Colonic mucosa (tissue), 4 donors: Measurements from ENCODE around the gene PADI1. TPM values are rescaled to one million over a fixed set of nuclear protein-coding genes. Genes with fewer than 3 reads are reported as not detected.

ENCODE experiments used
- DNase-seq: peaks from one replicate; pipeline ENCODE4 v3.0.0-alpha.2; 2020
- H3K27ac ChIP-seq: fragments of 200-600 bp; one replicate; pipeline ENCODE4 v1.8.0; 2021
- H3K27me3 ChIP-seq: fragments of 200-600 bp; one replicate; pipeline ENCODE4 v1.8.0; 2021
- H3K36me3 ChIP-seq: fragments of 200-600 bp; one replicate; pipeline ENCODE4 v1.8.0; 2021
- H3K4me1 ChIP-seq: fragments of 200-600 bp; one replicate; pipeline ENCODE4 v1.8.0; 2021; ENCODE audit warnings: mild to moderate bottlenecking
- H3K4me3 ChIP-seq: fragments of 200-600 bp; one replicate; pipeline ENCODE4 v1.8.0; 2021
- H3K9ac ChIP-seq, 2 donors: one replicate each; pipeline ENCODE4 v1.7.0; 2013; ENCODE audit warnings: control low read depth in 2 of 2, low read depth in 2 of 2, low read length in 2 of 2
- H3K9me3 ChIP-seq: fragments of 200-600 bp; one replicate; pipeline ENCODE4 v1.8.0; 2021
- intact Hi-C: fragments of 100-400 bp; cut with DNase I; formaldehyde crosslinking; loops from one replicate; pipeline ENCODE4 v1.14.1; 2022
- total RNA-seq, 2 donors: library from RNA; stranded (reverse); fragmentation: NEBNext Ultra II Directional in 1 of 2; extraction: Animal tissue kit (Norgen Biotek cat#: 25700) in 1 of 2; gene quantifications; one replicate each; pipeline ENCODE4 v1.2.1, GENCODE V29; 2021
- TF ChIP-seq, protein P1 (sequence below): fragments of 200-600 bp; IDR thresholded peaks from one replicate; pipeline ENCODE4 v1.8.0; 2022; ENCODE audit warnings: antibody characterized with exemption, mild to moderate bottlenecking
- donor health status: healthy.
- donor health status: DM: no; HTN: no; CAD: no.
- donor health status: DM: no; HTN: no; CAD: no.

PADI1 gene
- total RNA-seq, 2 donors from 2014 or later: 0.47 to 0.50 TPM

DNA sequence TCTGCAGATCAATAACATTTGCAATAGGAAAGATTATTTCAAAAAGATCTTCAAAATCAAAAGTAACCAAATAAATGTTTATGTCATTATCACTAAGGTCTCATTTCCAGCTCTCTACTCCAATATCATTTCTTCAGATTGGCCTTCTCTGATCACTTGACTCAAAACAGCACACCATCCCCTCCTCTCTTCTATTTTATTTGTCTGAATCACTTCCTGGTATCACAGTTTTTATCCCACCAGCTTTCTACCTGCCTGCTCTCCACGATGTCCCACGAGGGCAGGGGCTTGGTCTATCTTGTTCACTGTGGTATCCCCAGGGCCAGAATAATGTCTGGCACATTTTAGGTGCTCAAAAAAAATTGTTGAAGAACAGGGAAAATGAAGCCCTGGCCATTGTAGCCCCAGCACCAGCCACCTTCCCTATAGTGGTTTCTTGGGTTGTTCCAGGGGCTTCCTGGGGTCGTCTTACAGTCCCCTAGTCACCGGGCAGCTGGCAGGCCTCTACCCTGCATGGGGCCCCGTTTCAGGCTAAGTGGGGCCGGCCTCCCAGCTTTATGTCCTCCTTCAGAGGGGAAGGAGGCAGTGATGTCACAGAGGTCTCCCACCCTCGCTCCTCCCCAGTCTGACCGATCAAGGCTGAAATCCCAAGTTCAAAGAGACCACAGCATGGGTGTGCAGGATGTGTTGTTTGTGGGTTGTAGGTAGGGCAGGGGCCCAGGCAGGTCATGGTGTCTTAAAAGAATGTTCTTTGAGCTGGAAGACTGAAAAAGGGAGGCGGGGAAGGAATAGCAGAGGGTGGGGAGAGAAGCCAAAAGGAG, 3.5 kb upstream of the PADI1 start:
- Histone ChIP-seq H3K36me3 (no peaks in the 10 kb centered on the region), H3K4me3 (no peak overlapping the region), H3K27ac (no peak overlapping the region), H3K9ac (no peak overlapping the region), H3K4me1 (no peaks in the 10 kb centered on the region), H3K27me3 (no peaks in the 10 kb centered on the region), H3K9me3 (no peaks in the 10 kb centered on the region)
- TF ChIP-seq, protein P1, sequence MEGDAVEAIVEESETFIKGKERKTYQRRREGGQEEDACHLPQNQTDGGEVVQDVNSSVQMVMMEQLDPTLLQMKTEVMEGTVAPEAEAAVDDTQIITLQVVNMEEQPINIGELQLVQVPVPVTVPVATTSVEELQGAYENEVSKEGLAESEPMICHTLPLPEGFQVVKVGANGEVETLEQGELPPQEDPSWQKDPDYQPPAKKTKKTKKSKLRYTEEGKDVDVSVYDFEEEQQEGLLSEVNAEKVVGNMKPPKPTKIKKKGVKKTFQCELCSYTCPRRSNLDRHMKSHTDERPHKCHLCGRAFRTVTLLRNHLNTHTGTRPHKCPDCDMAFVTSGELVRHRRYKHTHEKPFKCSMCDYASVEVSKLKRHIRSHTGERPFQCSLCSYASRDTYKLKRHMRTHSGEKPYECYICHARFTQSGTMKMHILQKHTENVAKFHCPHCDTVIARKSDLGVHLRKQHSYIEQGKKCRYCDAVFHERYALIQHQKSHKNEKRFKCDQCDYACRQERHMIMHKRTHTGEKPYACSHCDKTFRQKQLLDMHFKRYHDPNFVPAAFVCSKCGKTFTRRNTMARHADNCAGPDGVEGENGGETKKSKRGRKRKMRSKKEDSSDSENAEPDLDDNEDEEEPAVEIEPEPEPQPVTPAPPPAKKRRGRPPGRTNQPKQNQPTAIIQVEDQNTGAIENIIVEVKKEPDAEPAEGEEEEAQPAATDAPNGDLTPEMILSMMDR: no peak
- intact Hi-C loops: no loop called here
- DNase-seq: no peak

DNA sequence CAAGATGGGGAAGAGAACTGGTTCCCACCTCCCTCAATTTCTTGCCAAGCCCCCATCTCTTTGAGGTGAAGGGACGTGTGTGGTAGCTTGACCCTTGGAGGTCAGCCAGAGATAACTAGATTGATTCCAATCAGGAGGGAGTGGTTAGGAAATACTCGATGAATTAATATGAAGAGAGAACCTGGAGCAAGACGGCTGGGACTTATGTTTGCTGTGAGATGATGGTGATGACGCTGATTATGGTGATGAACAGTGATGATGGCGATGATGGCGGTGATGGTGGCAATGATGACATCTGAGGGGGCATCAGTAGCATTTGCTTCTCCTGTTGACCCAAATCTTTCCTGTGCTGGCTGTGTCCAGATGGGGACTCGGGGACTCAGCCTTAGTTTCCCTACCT, 724 bp downstream of the PADI1 start:
- DNase-seq: no peak
- no peaks in the 10 kb centered on the region for H3K9me3 ChIP-seq
- no peak overlapping the region for H3K9ac ChIP-seq
- H3K27me3 ChIP-seq: no peaks in the 10 kb centered on the region
- TF ChIP-seq, protein P1: no peak
- intact Hi-C loops: no loop called here
- H3K36me3 ChIP-seq: no peaks in the 10 kb centered on the region
- no peaks in the 10 kb centered on the region for H3K4me1 ChIP-seq
- no peak overlapping the region for H3K27ac ChIP-seq
- no peak overlapping the region for H3K4me3 ChIP-seq

DNA sequence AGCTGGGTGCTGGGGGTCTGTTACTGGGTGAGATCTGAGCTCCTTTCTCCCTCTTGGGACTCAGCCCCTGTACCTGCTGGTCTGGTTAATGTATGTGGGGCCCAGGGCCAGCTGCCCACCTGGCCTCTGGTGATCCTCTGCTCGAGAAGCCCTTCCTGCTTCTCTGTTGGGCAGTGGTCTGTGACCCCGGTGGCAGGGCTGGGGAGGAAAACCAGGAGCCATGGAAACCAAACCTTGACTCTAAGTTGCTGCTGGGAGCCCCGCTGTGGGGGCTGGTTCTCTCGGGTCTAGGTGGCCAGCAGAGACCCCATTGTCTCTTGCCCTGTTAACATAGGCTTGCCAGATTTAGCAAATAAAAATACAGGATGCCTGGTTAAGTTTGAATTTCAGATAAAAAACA, 1.3 kb downstream of the PADI1 start:
- no peak overlapping the region for H3K9ac ChIP-seq
- intact Hi-C loops: no loop called here
- H3K4me3 ChIP-seq: no peak overlapping the region
- H3K27me3 ChIP-seq: no peaks in the 10 kb centered on the region
- H3K4me1 ChIP-seq: no peaks in the 10 kb centered on the region
- no peaks in the 10 kb centered on the region for H3K9me3 ChIP-seq
- no peaks in the 10 kb centered on the region for H3K36me3 ChIP-seq
- TF ChIP-seq, protein P1: no peak
- no peak for DNase-seq
- H3K27ac ChIP-seq: no peak overlapping the region

DNA sequence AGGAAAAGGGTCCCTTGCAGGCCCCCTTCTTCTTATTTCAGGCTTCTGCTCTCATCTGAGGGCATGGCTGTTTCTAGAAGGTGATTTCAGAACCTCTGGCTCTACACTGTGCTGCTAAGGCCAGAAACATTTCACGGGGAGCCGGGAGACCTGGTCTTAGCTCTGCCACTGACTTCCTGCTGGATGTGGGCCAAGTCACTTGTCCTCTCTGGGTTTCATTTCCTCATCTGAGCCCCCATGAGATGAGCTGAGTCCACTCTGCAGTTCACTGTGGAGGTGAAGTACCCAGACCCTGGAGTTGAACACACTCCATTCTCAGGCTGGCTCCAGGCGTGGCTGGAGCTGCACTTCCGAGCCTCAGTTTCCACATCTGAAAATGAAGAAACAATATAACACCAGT, 2.1 kb downstream of the PADI1 start:
- no peak overlapping the region for H3K9ac ChIP-seq
- no peaks in the 10 kb centered on the region for H3K4me1 ChIP-seq
- H3K36me3 ChIP-seq: no peaks in the 10 kb centered on the region
- no peak overlapping the region for H3K27ac ChIP-seq
- TF ChIP-seq, protein P1: no peak
- H3K4me3 ChIP-seq: no peak overlapping the region
- no peaks in the 10 kb centered on the region for H3K27me3 ChIP-seq
- no peak for DNase-seq
- intact Hi-C loops: no loop called here
- no peaks in the 10 kb centered on the region for H3K9me3 ChIP-seq

DNA sequence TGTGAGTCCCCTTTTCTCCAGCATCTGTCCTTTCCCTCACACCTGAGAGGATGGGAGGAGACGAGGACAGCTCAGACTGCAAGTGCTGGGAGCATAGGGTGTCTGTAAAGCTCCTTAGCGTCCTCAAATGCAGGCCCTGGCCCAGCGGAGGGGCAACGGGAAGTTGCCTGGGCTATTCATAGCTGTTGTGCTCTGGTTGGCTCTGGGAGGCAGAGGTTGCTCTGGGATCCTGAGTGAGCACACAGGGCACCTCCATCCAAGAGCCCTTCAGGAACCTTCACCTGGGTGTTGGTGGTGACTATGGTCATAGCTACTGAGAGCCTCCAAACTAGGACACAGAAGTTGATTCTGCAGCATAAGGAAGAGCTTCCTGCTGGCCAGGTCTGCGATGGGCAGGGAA, 2.6 kb downstream of the PADI1 start:
- Histone ChIP-seq H3K27me3 (no peaks in the 10 kb centered on the region), H3K27ac (no peak overlapping the region), H3K36me3 (no peaks in the 10 kb centered on the region), H3K4me3 (no peak overlapping the region), H3K9me3 (no peaks in the 10 kb centered on the region), H3K9ac (no peak overlapping the region), H3K4me1 (no peaks in the 10 kb centered on the region)
- TF ChIP-seq, protein P1: no peak
- intact Hi-C loops: no loop called here
- no peak for DNase-seq
